Vagina (tissue), 2 donors: ENCODE measurements around the gene AGBL4.

Experiments
- POLR2A ChIP-seq, 2 donors: fragments of 450-650 bp; IDR thresholded peaks; one replicate each; pipeline ENCODE4 v1.6.1; 2017; ENCODE audit warnings: antibody characterized with exemption in 2 of 2, mild to moderate bottlenecking in 2 of 2, moderate library complexity in 2 of 2
- POLR2AphosphoS5 ChIP-seq, 2 donors: sonication (generic); formaldehyde crosslinking; IDR thresholded peaks; one replicate each; pipeline ENCODE4 v1.9.0; 2017; ENCODE audit warnings: antibody characterized with exemption in 2 of 2, mild to moderate bottlenecking in 2 of 2, low read depth in 1 of 2; ENCODE audit not compliant: insufficient read depth in 1 of 2
- TF ChIP-seq, protein P1 (sequence below), 3 experiments: fragments of 450-650 bp in 2 of 3; fragments of 200-600 bp in 1 of 3; sonication (generic) in 1 of 3; IDR thresholded peaks; one replicate each; pipeline ENCODE4 v1.5.1; 2017 to 2019; ENCODE audit warnings: antibody characterized with exemption in 3 of 3, mild to moderate bottlenecking in 2 of 3, moderate library complexity in 2 of 3

DNA sequence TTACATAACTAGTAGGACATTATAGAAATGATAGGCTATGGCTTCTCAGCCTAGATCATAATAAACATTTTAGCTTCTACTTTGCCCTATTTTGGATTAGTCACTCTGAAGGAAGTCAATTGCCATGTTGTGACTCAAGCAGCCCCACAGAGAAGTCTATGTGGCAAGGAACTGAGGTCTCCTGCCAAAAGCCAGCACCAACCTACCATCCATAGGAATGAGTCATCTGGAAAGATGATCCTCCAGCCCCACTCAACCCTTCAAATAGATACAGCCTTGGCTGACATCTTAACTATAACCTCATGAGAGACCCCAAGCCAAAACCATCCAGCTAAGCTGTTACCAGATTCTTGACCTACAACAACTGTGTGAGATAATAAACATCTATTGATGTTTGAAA lies 1170.7 kb downstream of the AGBL4 start:
- TF ChIP-seq, protein P1, sequence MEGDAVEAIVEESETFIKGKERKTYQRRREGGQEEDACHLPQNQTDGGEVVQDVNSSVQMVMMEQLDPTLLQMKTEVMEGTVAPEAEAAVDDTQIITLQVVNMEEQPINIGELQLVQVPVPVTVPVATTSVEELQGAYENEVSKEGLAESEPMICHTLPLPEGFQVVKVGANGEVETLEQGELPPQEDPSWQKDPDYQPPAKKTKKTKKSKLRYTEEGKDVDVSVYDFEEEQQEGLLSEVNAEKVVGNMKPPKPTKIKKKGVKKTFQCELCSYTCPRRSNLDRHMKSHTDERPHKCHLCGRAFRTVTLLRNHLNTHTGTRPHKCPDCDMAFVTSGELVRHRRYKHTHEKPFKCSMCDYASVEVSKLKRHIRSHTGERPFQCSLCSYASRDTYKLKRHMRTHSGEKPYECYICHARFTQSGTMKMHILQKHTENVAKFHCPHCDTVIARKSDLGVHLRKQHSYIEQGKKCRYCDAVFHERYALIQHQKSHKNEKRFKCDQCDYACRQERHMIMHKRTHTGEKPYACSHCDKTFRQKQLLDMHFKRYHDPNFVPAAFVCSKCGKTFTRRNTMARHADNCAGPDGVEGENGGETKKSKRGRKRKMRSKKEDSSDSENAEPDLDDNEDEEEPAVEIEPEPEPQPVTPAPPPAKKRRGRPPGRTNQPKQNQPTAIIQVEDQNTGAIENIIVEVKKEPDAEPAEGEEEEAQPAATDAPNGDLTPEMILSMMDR (IDR thresholded peaks at IDR 0.05) = no peak
- no peak for TF ChIP-seq POLR2A (IDR thresholded peaks at IDR 0.05)
- TF ChIP-seq POLR2AphosphoS5 (IDR thresholded peaks at IDR 0.05; ENCODE audit: insufficient read depth in 1 of 2, low read depth in 1 of 2) = no peak
